Measurements from ENCODE around the gene OLFM4. TPM values are rescaled to one million over a fixed set of nuclear protein-coding genes. Genes with fewer than 3 reads are reported as not detected.

The OLFM4 gene
- total and polyA plus RNA-seq, 11 donors: 0.09 to 2.2 (median 0.42) TPM; not detected in 2

GRCh38 chr13:53052675-53053074 is 24.1 kb downstream of the OLFM4 start:
- no peak overlapping the region for H3K4me3 ChIP-seq
- intact Hi-C loops (cut with DNase I): no loop called here
- H3K36me3 ChIP-seq: no peaks in the 10 kb centered on the region
- WGBS, 4 donors: 28 to 45% (median 35%) methylated on average over 2 of the region's 2 CpGs
- DNase-seq: no peak
- no peaks in the 10 kb centered on the region for H3K9me3 ChIP-seq
- peaks cover 0 to 9% (median 0%) of the 10 kb centered on the region in 12 donors for H3K4me1 ChIP-seq
- TF ChIP-seq CTCF (IDR thresholded peaks at IDR 0.05): no peak
- no peak for TF ChIP-seq POLR2A (IDR thresholded peaks at IDR 0.05)
- peak in 2 of 4 donors; percentile 28 to 38 for ATAC-seq
- H3K27me3 ChIP-seq: peaks cover 0 to 3% (median 0%) of the 10 kb centered on the region in 9 donors
- H3K27ac ChIP-seq: no peak overlapping the region

GRCh38 chr13:53054569-53054968 is 26.0 kb downstream of the OLFM4 start:
- TF ChIP-seq CTCF (IDR thresholded peaks at IDR 0.05) (no peak), POLR2A (IDR thresholded peaks at IDR 0.05) (no peak)
- peaks cover 0 to 11% (median 0%) of the 10 kb centered on the region in 9 donors for H3K27me3 ChIP-seq
- intact Hi-C loops (cut with DNase I): no loop called here
- no peaks in the 10 kb centered on the region for H3K9me3 ChIP-seq
- no peaks in the 10 kb centered on the region for H3K36me3 ChIP-seq
- ATAC-seq: no peak
- H3K4me3 ChIP-seq: no peak overlapping the region
- H3K27ac ChIP-seq: no peak overlapping the region
- 60 to 70% (median 62%) methylated on average over 4 of the region's 4 CpGs for WGBS, 4 donors
- DNase-seq: no peak
- H3K4me1 ChIP-seq: peaks cover 0 to 9% (median 0%) of the 10 kb centered on the region in 12 donors

DNA sequence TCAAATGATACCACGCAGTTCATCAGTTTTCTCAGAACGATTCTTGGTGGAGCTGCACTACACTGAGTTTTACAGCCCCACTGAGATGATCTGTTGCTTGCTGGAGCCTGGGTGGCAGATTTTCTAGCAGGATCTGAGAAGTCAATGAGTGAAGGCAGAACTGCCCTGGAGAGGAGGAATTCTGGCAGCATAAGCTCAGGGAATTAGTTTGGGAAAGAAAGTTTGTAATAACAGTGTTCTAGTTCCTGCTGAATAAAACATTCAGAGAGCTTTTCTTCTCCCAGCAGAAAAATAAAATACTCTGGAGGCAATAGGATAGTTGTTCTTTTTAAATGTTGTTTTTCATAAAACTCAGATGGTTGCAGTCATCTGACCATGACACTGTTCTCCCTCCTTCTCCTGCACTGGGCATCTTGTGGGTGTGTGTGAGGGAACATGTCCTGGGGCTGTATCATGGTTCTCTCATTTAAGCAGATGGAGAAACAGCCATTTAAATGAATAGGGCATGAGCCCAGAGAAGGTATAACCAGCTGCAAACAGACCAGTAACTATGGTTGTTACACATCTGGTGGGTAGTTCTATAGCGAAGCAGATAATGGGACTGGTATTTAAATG is 29.6 kb downstream of the OLFM4 start:
- no peak for ATAC-seq
- Histone ChIP-seq H3K4me1 (no peaks in the 10 kb centered on the region), H3K27me3 (peaks cover 0 to 17% (median 0%) of the 10 kb centered on the region in 9 donors), H3K4me3 (no peak overlapping the region), H3K36me3 (no peaks in the 10 kb centered on the region), H3K27ac (no peak overlapping the region), H3K9me3 (no peaks in the 10 kb centered on the region)
- intact Hi-C loops (cut with DNase I): no loop called here
- 81 to 85% (median 83%) methylated on average over 3 of the region's 3 CpGs for WGBS, 4 donors
- no peak for DNase-seq
- TF ChIP-seq POLR2A (IDR thresholded peaks at IDR 0.05) (no peak), CTCF (IDR thresholded peaks at IDR 0.05) (no peak)

DNA sequence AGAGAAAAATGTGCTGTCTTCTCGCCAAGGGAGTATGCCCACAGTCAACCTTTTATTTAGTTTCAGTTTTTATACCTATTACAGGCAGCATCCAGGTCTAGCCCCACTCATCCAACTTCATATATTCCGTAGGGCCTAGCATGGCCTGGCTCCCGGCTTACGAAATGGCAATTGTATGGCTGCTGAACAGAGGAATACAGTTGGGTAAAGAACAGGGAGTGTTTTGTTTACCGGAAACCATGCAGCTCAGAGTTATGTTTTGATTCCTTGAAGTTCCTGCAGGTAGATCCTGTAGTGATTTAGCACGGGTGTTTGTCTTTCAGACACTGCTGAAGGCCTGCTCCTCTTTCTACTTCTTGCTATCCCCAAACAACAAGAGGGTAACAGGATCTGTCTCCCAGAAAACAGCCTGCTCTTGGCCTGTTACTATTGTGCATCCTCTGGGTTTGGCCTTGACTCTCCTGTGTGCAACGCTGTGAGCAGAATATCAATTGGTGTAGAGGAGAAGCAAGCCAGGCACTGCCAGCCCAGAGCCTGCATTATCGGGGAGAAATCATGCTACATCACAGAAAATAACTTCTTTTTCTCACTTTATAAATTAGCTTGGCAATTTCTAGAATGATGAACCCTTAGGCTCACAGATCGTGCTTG is 32.4 kb downstream of the OLFM4 start:
- no peaks in the 10 kb centered on the region for H3K36me3 ChIP-seq
- H3K4me1 ChIP-seq: no peaks in the 10 kb centered on the region
- ATAC-seq: no peak
- intact Hi-C loops (cut with DNase I): no loop called here
- H3K27ac ChIP-seq: no peak overlapping the region
- no peak for DNase-seq
- TF ChIP-seq CTCF (IDR thresholded peaks at IDR 0.05) (no peak), POLR2A (IDR thresholded peaks at IDR 0.05) (no peak)
- H3K4me3 ChIP-seq: no peak overlapping the region
- 81 to 87% (median 83%) methylated on average over 9 of the region's 9 CpGs for WGBS, 4 donors
- H3K27me3 ChIP-seq: peaks cover 0 to 27% (median 0%) of the 10 kb centered on the region in 9 donors
- H3K9me3 ChIP-seq: no peaks in the 10 kb centered on the region
